Breast epithelium (tissue), 3 donors: ENCODE results near the gene ZNRF2.

ENCODE experiments used
- CTCF ChIP-seq, 3 donors: fragments of 450-650 bp; IDR thresholded peaks; one replicate each; pipeline ENCODE4 v1.5.1; 2016 to 2017; ENCODE audit warnings: antibody characterized with exemption in 3 of 3, mild to moderate bottlenecking in 3 of 3, moderate library complexity in 3 of 3
- POLR2A ChIP-seq: fragments of 450-650 bp; IDR thresholded peaks from one replicate; pipeline ENCODE4 v1.6.1; 2016; ENCODE audit warnings: antibody characterized with exemption, mild to moderate bottlenecking, moderate library complexity
- POLR2AphosphoS5 ChIP-seq, 3 donors: sonication (generic); formaldehyde crosslinking; IDR thresholded peaks; one replicate each; pipeline ENCODE4 v1.6.1; 2017; ENCODE audit warnings: antibody characterized with exemption in 3 of 3

- TF ChIP-seq CTCF (IDR thresholded peaks at IDR 0.05), result no peak
- no peak for TF ChIP-seq POLR2A
- TF ChIP-seq POLR2AphosphoS5 (IDR thresholded peaks at IDR 0.05), result no peak
Measured at GRCh38 chr7:30301751-30302150, 17.4 kb downstream of the ZNRF2 start.
